NT2/D1 (cell line): Measurements from ENCODE around the gene DCTPP1.

Source experiments
- DNase-seq: peaks from one replicate; pipeline ENCODE4 v3.0.0-alpha.2; 2011; ENCODE audit warnings: low read depth, low spot score
- H3K27me3 ChIP-seq: 2 replicates; pipeline ENCODE4 v1.6.0; 2011; ENCODE audit warnings: mild to moderate bottlenecking; ENCODE audit not compliant: insufficient read length, insufficient read depth
- H3K36me3 ChIP-seq: 2 replicates; pipeline ENCODE4 v1.6.1; 2011; ENCODE audit warnings: mild to moderate bottlenecking, low read length, mixed read lengths; ENCODE audit not compliant: insufficient read depth, insufficient read length
- H3K4me1 ChIP-seq: 2 replicates; pipeline ENCODE4 v1.5.1; 2011; ENCODE audit not compliant: insufficient read depth, insufficient read length
- H3K4me3 ChIP-seq: 2 replicates; pipeline ENCODE4 v1.5.1; 2011; ENCODE audit warnings: low read depth; ENCODE audit not compliant: insufficient read length
- H3K9ac ChIP-seq: 2 replicates; pipeline ENCODE4 v1.6.0; 2011; ENCODE audit warnings: low read depth; ENCODE audit not compliant: insufficient read length
- H3K9me3 ChIP-seq: 2 replicates; pipeline ENCODE4 v1.5.1; 2011; ENCODE audit warnings: mild to moderate bottlenecking, low read length; ENCODE audit not compliant: insufficient read depth
- SUZ12 ChIP-seq: IDR thresholded peaks from 2 replicates; pipeline ENCODE4 v1.6.1; 2011; ENCODE audit not compliant: insufficient read length, insufficient read depth; ENCODE audit errors: extremely low read depth
- YY1 ChIP-seq: IDR thresholded peaks from 2 replicates; pipeline ENCODE4 v1.6.1; 2011; ENCODE audit not compliant: insufficient read length, insufficient read depth
- ZNF274 ChIP-seq: IDR thresholded peaks from 2 replicates; pipeline ENCODE4 v1.6.1; 2011; ENCODE audit warnings: mild to moderate bottlenecking, low read depth, low read length

Gene DCTPP1

GRCh38 chr16:30417529-30418349 lies 12.1 kb downstream of the DCTPP1 start:
- H3K9ac ChIP-seq, result peak overlapping the region; percentile 92
- no peaks in the 10 kb centered on the region for H3K27me3 ChIP-seq
- H3K9me3 ChIP-seq, result no peaks in the 10 kb centered on the region
- peaks cover 48% of the 10 kb centered on the region for H3K36me3 ChIP-seq
- TF ChIP-seq SUZ12, result no peak
- TF ChIP-seq YY1, result no peak
- TF ChIP-seq ZNF274, result no peak
- peaks cover 2% of the 10 kb centered on the region for H3K4me1 ChIP-seq
- H3K4me3 ChIP-seq, result peak overlapping the region; percentile 60
- peak; percentile 94 for DNase-seq

GRCh38 chr16:30416624-30417528 lies 13.0 kb downstream of the DCTPP1 start:
- peaks cover 2% of the 10 kb centered on the region for H3K4me1 ChIP-seq
- no peaks in the 10 kb centered on the region for H3K9me3 ChIP-seq
- TF ChIP-seq ZNF274, result no peak
- TF ChIP-seq SUZ12, result no peak
- no peak for TF ChIP-seq YY1
- H3K4me3 ChIP-seq, result peak overlapping the region; percentile 60
- no peak for DNase-seq
- peaks cover 49% of the 10 kb centered on the region for H3K36me3 ChIP-seq
- no peaks in the 10 kb centered on the region for H3K27me3 ChIP-seq
- H3K9ac ChIP-seq, result peak overlapping the region; percentile 92

GRCh38 chr16:30416047-30416603 lies 13.7 kb downstream of the DCTPP1 start:
- TF ChIP-seq YY1, result no peak
- no peak overlapping the region for H3K9ac ChIP-seq
- no peak for DNase-seq
- no peak overlapping the region for H3K4me3 ChIP-seq
- no peaks in the 10 kb centered on the region for H3K27me3 ChIP-seq
- no peaks in the 10 kb centered on the region for H3K9me3 ChIP-seq
- H3K4me1 ChIP-seq, result peaks cover 2% of the 10 kb centered on the region
- H3K36me3 ChIP-seq, result peaks cover 51% of the 10 kb centered on the region

- peaks cover 6% of the 10 kb centered on the region for H3K4me1 ChIP-seq
- H3K36me3 ChIP-seq, result peaks cover 47% of the 10 kb centered on the region
- no peak for TF ChIP-seq SUZ12
- no peak for TF ChIP-seq YY1
- no peak for TF ChIP-seq ZNF274
- DNase-seq, result no peak
- no peak overlapping the region for H3K4me3 ChIP-seq
- no peak overlapping the region for H3K9ac ChIP-seq
- H3K27me3 ChIP-seq, result no peaks in the 10 kb centered on the region
- no peaks in the 10 kb centered on the region for H3K9me3 ChIP-seq
These were observed 15.7 kb downstream of the DCTPP1 start for GRCh38 chr16:30414159-30414558.

GRCh38 chr16:30413112-30413806 lies 16.6 kb downstream of the DCTPP1 start:
- H3K9ac ChIP-seq, result no peak overlapping the region

GRCh38 chr16:30409125-30410060 lies 20.4 kb downstream of the DCTPP1 start:
- Histone ChIP-seq H3K36me3 (peaks cover 56% of the 10 kb centered on the region), H3K27me3 (peaks cover 8% of the 10 kb centered on the region), H3K4me1 (peaks cover 9% of the 10 kb centered on the region), H3K4me3 (peak overlapping the region; percentile 2), H3K9ac (peak overlapping the region; percentile 32), H3K9me3 (no peaks in the 10 kb centered on the region)
- DNase-seq, result peak; percentile 84
- no peak for TF ChIP-seq YY1
- no peak for TF ChIP-seq SUZ12
- no peak for TF ChIP-seq ZNF274

More at GRCh38 chr16:30413112-30413806, 16.6 kb downstream of the DCTPP1 start:
- H3K9me3 ChIP-seq, result no peaks in the 10 kb centered on the region
- H3K27me3 ChIP-seq, result no peaks in the 10 kb centered on the region
- H3K4me1 ChIP-seq, result peaks cover 8% of the 10 kb centered on the region
- no peak for DNase-seq
- no peak overlapping the region for H3K4me3 ChIP-seq
- H3K36me3 ChIP-seq, result peaks cover 54% of the 10 kb centered on the region
- TF ChIP-seq YY1, result no peak
- no peak for TF ChIP-seq SUZ12
- no peak for TF ChIP-seq ZNF274
